ENCODE measurements around the gene WAPL. TPM values are rescaled to one million over a fixed set of nuclear protein-coding genes. Genes with fewer than 3 reads are reported as not detected.

The WAPL gene
- polyA plus RNA-seq, 1 donor (not counting 4 experiments of a cell fraction or from before 2014, with no cell fraction given) = 26.2 TPM

GRCh38 chr10:86489071-86489810 is 32.4 kb downstream of the WAPL start:
- peak; percentile 34 for FAIRE-seq
- Histone ChIP-seq H3K27ac (ENCODE audit: control insufficient read depth, insufficient read depth, low read length) (no peak overlapping the region), H3K9me3 (ENCODE audit: control insufficient read depth, low read depth, low read length) (no peaks in the 10 kb centered on the region), H3K4me1 (ENCODE audit: control insufficient read depth, extremely low read depth, insufficient read depth, low read length) (no peaks in the 10 kb centered on the region), H2AFZ (ENCODE audit: control insufficient read depth, low read length) (no peak overlapping the region), H3K4me2 (ENCODE audit: control insufficient read depth, extremely low read depth, insufficient read depth, low read depth, low read length) (no peak overlapping the region), H3K27me3 (ENCODE audit: control insufficient read depth, extremely low read depth, insufficient read depth, low read length) (no peaks in the 10 kb centered on the region), H3K4me3 (ENCODE audit: control insufficient read depth in 2 of 3, extremely low read depth in 1 of 3, insufficient read depth in 2 of 3, low read depth in 1 of 3, low read length in 3 of 3) (no peak overlapping the region), H3K9ac (ENCODE audit: control insufficient read depth, extremely low read depth, insufficient read depth, low read length) (no peak overlapping the region), H3K9me1 (ENCODE audit: control insufficient read depth, extremely low read depth, insufficient read depth, low read length) (no peaks in the 10 kb centered on the region), H3K79me2 (ENCODE audit: control insufficient read depth, insufficient read depth, low read length) (peaks cover 51% of the 10 kb centered on the region), H3K36me3 (ENCODE audit: control insufficient read depth in 2 of 2, extremely low read depth in 1 of 2, insufficient read depth in 2 of 2, low read length in 2 of 2) (peaks cover 7 to 9% of the 10 kb centered on the region in 2 experiments), H4K20me1 (ENCODE audit: control insufficient read depth, extremely low read depth, insufficient read depth, low read length) (no peaks in the 10 kb centered on the region)
- TF ChIP-seq EZH2 (IDR thresholded peaks at IDR 0.05; ENCODE audit: low read length) = no peak
- TF ChIP-seq CTCF (optimal IDR thresholded peaks at IDR 0.05 in 1 of 3, IDR thresholded peaks at IDR 0.05 in 1 of 3, conservative IDR thresholded peaks at IDR 0.05 in 1 of 3; ENCODE audit: extremely low read depth in 1 of 3, insufficient read depth in 2 of 3, low read length in 3 of 3) = no peak
- dilution Hi-C loops (cut with MboI; ENCODE audit: extremely low pct_ligation_motif_present, low sequenced_read_pairs) = no loop called here
- no peak for DNase-seq (ENCODE audit: low read depth, low spot score)

- H2AFZ ChIP-seq (ENCODE audit: control insufficient read depth, low read length) = no peak overlapping the region
- H3K27ac ChIP-seq (ENCODE audit: control insufficient read depth, insufficient read depth, low read length) = no peak overlapping the region
- TF ChIP-seq CTCF (optimal IDR thresholded peaks at IDR 0.05 in 1 of 3, IDR thresholded peaks at IDR 0.05 in 1 of 3, conservative IDR thresholded peaks at IDR 0.05 in 1 of 3; ENCODE audit: extremely low read depth in 1 of 3, insufficient read depth in 2 of 3, low read length in 3 of 3) = no peak
- no peak for TF ChIP-seq EZH2 (IDR thresholded peaks at IDR 0.05; ENCODE audit: low read length)
- no peak for FAIRE-seq
- no peaks in the 10 kb centered on the region for H3K27me3 ChIP-seq (ENCODE audit: control insufficient read depth, extremely low read depth, insufficient read depth, low read length)
- H3K79me2 ChIP-seq (ENCODE audit: control insufficient read depth, insufficient read depth, low read length) = peaks cover 39% of the 10 kb centered on the region
- dilution Hi-C loops (cut with MboI; ENCODE audit: extremely low pct_ligation_motif_present, low sequenced_read_pairs) = no loop called here
- DNase-seq (ENCODE audit: low read depth, low spot score) = no peak
- H3K9me1 ChIP-seq (ENCODE audit: control insufficient read depth, extremely low read depth, insufficient read depth, low read length) = no peaks in the 10 kb centered on the region
- H3K9ac ChIP-seq (ENCODE audit: control insufficient read depth, extremely low read depth, insufficient read depth, low read length) = no peak overlapping the region
- no peak overlapping the region for H3K4me2 ChIP-seq (ENCODE audit: control insufficient read depth, extremely low read depth, insufficient read depth, low read depth, low read length)
- H3K4me1 ChIP-seq (ENCODE audit: control insufficient read depth, extremely low read depth, insufficient read depth, low read length) = no peaks in the 10 kb centered on the region
- H4K20me1 ChIP-seq (ENCODE audit: control insufficient read depth, extremely low read depth, insufficient read depth, low read length) = no peaks in the 10 kb centered on the region
- H3K9me3 ChIP-seq (ENCODE audit: control insufficient read depth, low read depth, low read length) = no peaks in the 10 kb centered on the region
- no peak overlapping the region for H3K4me3 ChIP-seq (ENCODE audit: control insufficient read depth in 2 of 3, extremely low read depth in 1 of 3, insufficient read depth in 2 of 3, low read depth in 1 of 3, low read length in 3 of 3)
- H3K36me3 ChIP-seq (ENCODE audit: control insufficient read depth in 2 of 2, extremely low read depth in 1 of 2, insufficient read depth in 2 of 2, low read length in 2 of 2) = peaks cover 8 to 12% of the 10 kb centered on the region in 2 experiments
These were observed 34.7 kb downstream of the WAPL start for GRCh38 chr10:86486856-86487255.

All from keratinocyte (primary cell).